Measurements from ENCODE around the gene DNAAF5.
"Not testable (repeated sequence)": the region's sequence is repeated elsewhere in the genome, so short reads cannot be mapped to it uniquely, and the experiment has no call there.

DNAAF5 gene

DNA sequence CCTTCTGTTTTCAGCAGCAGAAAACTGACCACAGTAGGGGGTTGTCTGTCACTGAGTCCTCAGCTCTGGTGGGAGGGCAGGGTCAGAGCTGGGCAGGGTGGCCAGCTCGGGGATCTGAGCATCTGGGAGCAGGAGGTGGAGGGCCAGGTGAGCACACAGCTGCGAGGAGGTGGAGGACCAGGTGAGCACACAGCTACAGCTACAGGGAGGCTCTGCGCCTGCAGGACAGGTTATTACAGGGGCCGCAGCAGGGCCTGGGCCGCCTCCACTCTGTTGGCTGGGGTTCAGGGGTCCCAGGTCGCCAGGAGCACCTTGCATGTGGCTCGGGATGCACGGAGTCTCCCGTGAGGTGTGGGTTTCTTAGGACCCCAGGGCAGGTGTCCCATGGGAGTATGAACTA is 53.0 kb downstream of the DNAAF5 start:
- in situ Hi-C loops (cut with MboI; ENCODE audit: low sequenced_read_pairs): loop anchor here (10.0 kb wide), 1 partner anchor 465 kb away; no protein-coding TSS in a partner anchor

DNA sequence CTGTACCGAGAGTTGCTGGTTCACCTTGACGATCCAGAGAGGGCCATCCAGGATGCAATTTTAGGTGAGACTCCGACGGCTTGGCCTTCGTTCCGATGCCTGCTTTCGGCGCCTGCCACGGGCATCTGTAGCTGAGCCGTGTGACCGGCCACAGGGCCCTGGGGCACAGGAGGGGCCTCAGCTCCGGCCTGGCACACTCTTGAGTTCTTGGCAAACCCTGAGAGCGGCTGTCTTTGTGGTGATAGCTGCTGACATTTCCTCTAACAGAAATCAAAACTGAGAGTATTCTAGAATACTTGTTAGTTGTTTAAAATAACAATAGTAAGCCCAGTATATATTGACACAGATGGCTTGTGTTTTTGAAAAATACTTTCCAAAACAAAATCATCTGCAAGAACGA is 53.6 kb downstream of the DNAAF5 start:
- in situ Hi-C loops (cut with MboI; ENCODE audit: low sequenced_read_pairs): loop anchor here (10.0 kb wide), 1 partner anchor 85 kb away; no protein-coding TSS in a partner anchor

DNA sequence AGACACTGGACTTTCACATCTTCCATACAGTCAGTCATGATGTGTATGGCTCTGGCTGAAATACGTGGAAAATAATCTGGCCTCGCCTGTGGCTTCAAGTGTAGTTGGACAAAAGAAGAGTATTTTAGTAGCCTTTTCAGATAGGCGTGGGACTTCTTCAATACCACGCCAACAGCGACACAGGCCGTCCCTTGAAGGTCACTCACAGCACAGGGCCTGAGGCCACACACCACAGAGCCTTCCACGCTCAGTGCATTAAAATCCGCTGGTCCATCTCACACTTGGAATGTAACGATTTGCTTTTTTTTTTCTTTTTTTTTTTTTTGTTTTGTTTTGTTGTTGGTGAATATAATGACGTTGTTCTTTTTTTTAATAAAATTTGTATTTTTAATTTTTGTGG is 54.0 kb downstream of the DNAAF5 start:
- in situ Hi-C loops (cut with MboI; ENCODE audit: low sequenced_read_pairs): loop anchor here (10.0 kb wide), 1 partner anchor 84 kb away; no protein-coding TSS in a partner anchor

DNA sequence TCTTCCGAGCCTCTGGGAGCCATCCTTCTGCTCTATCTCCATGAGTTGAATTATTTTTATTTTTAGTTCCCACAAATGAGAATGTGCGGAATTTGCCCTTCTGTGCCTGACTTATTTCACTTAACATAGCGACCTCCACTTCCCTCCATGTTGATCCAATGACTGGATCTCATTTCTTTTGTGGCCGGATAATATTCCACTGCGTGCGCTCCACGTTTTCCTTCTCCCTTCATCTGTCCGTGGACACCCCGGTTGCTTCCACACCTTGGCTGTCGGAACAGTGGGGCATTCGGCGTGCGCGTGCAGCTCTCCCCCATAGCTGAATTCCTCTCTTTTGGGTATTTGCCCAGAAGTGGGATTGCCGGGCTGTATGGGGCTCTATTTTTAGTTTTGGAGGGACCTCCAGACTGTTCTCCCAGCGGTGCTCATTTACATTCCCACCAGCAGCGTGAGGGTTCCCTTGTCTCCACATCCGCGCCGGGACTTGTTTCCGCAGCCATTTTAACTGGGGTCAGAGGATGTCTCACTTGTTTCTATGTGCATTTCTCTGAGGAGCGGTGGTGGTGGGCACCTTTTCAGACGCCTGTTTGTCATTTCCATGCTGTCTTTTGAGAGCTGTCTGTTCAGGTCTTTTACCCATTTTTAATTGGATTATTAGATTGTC is 54.8 kb downstream of the DNAAF5 start:
- in situ Hi-C loops (cut with MboI; ENCODE audit: low sequenced_read_pairs): loop anchor here (10.0 kb wide), 1 partner anchor 83 kb away; no protein-coding TSS in a partner anchor

DNA sequence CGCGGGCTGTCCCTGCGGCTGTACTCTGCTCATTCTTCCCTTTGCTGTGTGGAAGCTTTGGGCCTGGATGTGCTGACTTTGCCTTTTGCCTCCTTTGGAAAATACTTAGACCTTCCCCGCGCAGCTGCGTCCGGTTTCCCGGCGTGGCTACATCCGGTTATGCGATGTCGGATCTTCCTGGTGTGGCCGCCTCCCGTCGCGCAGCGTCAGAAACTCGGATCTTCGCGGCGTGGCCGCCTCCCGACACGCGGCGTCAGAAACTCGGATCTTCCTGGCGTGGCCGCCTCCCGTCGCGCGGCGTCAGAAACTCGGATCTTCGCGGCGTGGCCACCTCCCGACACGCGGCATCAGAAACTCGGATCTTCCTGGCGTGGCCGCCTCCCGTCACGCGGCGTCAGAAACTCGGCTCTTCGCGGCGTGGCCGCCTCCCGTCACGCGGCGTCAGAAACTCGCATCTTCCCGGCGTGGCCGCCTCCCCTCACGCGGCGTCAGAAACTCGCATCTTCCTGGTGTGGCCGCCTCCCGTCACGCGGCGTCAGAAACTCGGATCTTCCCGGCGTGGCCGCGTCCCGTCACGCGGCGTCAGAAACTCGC is 55.5 kb downstream of the DNAAF5 start:
- in situ Hi-C loops (cut with MboI; ENCODE audit: low sequenced_read_pairs): loop anchor here (10.0 kb wide), 1 partner anchor 83 kb away; no protein-coding TSS in a partner anchor

DNA sequence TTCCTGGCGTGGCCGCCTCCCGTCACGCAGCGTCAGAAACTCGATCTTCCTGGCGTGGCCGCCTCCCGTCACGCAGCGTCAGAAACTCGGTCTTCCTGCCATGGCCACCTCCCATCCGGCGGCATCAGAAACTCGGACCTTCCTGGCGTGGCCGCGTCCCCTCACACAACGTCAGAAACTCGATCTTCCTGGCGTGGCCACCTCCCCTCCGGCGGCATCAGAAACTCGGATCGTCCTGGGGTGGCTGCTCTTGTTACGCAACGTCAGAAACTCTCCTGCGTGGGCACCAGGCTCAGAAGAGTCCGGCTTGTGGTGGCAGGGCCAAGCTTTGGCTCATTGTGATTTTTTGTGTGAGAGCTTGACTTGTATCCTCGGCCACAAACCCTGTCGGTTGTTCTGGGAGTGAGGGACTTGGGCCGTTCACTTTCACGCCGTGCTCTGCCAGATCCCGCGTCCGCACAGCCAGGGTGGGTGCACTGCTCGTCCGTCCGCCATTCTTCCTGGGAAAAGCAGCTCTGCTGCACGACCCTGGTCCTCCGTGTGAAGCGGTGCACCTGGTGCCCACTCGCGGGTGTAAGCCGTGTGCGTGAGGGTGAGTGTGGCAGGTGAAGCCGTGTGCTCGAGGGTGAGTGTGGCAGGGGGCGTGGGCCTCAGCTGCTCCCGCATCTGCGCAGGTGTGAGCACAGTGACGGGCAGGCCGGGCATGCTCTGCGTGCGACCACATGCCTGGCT is 56.4 kb downstream of the DNAAF5 start:
- in situ Hi-C loops (cut with MboI; ENCODE audit: low sequenced_read_pairs): loop anchor here (10.0 kb wide), 1 partner anchor 82 kb away; no protein-coding TSS in a partner anchor

DNA sequence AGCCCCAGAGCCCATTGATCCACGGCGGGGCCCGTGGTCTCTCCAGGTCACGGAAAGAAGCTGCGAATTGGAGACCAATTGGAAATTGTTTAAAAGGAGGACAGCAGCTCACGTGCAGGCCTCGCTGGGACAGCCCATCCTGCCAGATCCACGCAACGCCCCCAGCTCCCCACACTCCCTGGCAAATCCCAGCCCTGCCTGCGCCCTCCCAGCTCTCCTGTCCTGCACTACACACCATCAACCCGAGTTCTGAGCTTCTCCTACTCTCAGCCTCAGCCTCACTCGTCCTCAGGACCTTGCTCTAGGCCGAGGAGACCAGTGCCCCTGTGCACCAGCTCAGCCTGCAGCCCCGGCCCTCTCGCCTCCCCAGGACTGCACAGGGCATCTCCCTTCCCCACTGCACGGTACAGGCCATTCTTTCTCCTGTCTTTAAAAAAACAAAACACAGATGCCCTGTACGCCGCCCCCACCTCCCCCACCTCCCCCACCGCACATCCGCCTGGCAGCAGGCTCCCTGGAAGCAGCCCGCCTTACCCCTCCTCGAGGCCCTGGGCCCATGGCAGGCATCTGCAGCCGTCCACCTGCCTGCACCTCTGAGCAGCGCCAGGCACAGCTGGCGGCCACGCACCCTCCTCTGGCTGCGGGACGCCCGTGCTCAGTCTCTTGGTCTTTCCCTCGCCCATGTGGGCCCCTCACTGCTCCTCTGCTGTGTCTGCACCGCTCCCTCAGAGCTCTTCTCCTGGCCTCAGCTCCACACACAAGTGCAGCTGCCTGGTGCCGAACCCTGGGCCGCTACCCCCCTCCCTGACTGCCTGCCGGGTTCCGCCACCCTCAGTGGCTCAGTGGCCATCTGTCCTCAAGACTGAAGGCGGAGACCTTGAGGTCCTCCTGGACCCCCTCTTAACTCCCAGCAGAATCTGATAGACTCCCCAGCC is 57.3 kb downstream of the DNAAF5 start:
- in situ Hi-C loops (cut with MboI; ENCODE audit: low sequenced_read_pairs): loop anchor here (10.0 kb wide), 1 partner anchor 81 kb away; no protein-coding TSS in a partner anchor

DNA sequence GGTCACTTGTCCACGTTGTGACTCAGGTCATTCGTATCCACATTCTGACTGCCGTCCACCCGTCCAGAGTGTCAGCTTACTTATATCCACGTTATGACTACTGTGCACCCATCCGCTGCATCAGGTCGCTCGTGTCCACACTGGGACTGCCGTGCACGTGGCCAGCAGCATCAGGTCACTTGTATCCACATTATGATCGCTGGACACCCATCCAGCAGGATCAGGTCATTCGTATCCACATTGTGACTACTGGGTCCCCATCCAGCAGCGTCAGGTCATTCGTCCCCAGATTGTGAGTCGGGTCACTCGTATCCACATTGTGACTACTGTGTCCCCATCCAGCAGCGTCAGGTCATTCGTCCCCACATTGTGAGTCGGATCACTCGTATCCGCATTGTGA is 58.5 kb downstream of the DNAAF5 start:
- in situ Hi-C loops (cut with MboI; ENCODE audit: low sequenced_read_pairs): loop anchor here (10.0 kb wide), 1 partner anchor 80 kb away; no protein-coding TSS in a partner anchor

DNA sequence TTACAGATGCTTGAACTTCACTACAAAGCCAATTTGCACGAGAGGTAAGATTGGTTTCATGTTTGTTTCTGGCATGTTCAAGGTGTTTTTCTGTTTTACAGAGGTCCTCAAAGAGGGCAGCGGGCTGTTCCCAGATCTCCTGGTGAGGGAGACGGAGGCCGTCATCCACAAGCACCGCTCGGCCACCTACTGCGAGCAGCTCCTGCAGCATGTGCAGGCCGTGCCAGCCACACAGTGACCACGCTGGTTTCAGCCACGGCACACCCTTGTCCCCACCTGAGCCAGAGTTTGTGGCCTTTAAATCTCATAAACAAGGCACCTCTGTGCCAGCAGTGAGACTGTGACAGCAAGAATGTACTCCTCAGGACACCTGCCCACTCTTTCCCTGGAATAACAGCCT is 58.9 kb downstream of the DNAAF5 start:
- in situ Hi-C loops (cut with MboI; ENCODE audit: low sequenced_read_pairs): loop anchor here (10.0 kb wide), 1 partner anchor 79 kb away; no protein-coding TSS in a partner anchor

DNA sequence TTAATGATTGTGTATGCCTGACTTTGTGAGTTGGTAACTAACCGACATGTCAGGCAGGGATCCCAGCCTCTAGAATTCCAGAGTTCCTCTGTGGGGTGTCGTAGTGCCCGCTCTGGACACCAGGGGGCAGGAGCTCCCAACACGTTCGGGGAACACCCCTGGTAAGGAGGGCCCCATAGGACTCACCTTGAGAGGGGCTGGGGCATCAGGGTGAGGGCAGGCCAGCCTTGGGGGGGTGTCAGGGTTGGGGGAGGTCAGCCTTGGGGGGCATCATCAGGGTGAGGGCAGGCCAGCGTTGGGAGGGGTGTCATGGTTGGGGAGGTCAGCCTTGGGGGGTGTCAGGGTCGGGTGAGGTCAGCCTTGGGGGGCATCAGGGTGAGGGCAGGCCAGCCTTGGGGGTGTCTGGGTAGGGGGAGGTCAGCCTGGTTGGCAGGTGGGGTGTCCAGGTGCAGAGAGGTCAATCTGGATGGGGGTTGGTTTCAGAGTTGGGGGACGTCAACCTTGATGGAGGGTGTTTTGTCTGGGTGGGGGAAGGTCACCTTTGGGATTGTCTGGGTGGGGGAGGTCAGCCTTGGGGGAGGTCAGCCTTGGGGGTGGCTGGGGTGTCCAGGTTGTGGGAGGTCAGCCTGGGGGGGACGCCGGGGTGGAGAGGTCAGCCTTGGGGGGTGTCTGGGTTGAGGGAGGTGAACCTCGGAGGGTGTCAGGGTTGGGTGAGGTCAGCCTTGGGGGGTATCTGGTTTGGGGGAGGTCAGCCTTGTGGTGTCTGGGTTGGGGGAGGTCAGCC is 60.2 kb downstream of the DNAAF5 start:
- in situ Hi-C loops (cut with MboI; ENCODE audit: low sequenced_read_pairs): loop anchor here (10.0 kb wide), 1 partner anchor 78 kb away; no protein-coding TSS in a partner anchor

DNA sequence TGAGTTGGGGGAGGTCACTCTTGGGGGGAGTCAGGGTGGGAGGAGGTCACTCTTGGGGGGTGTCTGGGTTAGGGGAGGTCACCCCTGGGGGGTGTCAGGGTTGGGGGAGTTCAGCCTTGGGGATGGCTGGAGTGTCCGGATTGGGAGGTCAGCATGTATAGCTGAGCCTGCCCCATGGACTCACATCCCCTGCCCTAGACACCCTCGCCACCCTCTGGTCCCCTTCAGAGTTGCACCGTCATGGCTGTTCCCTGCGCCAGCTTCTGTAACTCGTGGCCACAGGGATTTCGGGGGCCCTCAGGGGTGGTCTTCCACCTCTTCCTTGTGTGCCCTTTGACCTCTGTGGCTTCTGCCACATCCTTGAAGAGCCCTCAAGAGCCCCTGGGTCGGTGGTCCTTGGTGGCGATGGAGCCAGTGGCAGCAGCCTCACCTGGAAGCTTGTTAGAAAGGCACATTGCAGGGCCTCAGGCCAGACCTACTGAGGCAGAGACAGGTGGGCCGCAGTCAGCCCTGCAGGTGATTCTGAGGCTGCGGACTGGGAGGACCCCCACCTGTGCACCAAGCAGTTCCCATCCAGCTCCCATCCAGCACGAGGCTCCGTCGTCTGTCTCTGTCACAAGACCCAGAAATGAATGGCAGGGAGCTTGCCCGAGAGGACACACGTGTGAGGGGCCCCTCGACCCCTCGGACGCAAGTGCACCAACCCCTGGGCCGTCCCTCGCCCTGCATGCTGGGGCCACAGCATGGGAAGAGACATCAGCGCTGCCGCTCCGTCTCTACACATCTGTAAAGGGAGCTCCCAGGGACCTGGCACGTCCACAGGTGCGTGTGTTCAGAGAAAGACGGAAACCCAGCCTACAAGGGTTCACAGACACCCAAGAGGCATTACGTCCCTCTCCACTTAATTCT is 61.1 kb downstream of the DNAAF5 start:
- in situ Hi-C loops (cut with MboI; ENCODE audit: low sequenced_read_pairs): loop anchor here (10.0 kb wide), 1 partner anchor 77 kb away; no protein-coding TSS in a partner anchor

DNA sequence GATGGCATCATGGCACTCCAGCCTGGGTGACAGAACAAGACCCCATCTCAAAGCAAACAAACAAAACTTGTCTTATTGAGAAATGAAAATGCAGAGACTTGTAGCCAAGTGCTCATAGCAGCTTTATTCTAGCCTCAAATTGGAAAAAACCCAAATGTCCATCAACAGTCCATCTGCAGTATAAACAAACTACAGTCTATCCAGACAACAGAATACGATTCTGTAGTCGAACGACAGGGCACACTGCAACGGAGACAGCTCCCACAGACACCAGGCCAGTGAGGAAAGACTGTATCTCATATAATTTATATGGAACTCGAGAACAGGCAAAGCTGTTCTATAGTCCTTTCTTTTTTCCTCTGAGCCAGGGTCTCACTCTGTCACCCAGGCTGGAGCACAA is 65.0 kb downstream of the DNAAF5 start:
- in situ Hi-C loops (cut with MboI; ENCODE audit: low sequenced_read_pairs): no loop called here

DNA sequence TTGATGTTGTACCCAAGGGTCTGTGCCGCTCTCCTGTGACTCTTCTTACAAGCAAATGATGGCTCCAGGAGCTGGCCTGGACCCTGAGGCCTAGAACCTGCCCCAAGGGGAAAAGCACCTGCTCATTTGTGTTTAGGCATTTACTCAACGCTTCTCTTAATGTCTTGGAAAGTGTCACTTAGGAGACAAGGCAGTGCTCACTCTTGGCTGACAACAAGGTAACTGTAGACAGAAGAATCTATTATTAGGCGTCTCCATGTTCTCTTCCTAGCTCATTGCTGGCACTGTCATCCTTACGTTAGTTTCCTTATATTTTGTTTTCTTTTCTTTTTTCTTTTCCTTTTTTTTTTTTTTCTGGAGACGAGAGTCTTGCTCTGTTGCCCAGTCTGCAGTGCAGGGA is 67.7 kb downstream of the DNAAF5 start:
- in situ Hi-C loops (cut with MboI; ENCODE audit: low sequenced_read_pairs): no loop called here

DNA sequence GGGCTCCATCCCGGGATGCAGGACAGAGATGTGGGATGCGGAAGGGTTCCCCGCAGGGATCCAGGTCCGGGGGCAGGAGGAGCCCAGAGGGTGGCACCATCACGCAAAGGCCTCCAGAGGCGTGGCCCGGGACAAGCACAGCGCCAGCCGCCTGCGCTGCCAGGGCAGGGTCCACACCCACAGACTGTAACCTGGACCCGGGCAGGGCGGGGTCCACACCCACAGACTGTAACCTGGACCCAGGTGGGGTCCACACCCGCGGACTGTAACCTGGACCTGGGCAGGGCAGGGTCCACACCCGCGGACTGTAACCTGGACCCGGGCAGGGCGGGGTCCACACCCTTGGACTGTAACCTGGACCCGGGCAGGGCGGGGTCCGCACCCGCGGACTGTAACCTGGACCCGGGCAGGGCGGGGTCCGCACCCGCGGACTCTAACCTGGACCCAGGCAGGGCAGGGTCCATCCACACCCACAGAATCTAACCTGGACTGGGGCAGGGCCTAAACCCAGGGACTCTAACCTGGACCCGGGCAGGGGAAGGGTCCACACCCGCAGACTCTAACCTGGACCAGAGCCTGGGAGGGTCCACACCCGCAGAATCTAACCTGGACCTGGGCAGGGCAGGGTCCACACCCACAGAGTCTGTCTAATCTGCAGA is 68.3 kb downstream of the DNAAF5 start:
- in situ Hi-C loops (cut with MboI; ENCODE audit: low sequenced_read_pairs): no loop called here

DNA sequence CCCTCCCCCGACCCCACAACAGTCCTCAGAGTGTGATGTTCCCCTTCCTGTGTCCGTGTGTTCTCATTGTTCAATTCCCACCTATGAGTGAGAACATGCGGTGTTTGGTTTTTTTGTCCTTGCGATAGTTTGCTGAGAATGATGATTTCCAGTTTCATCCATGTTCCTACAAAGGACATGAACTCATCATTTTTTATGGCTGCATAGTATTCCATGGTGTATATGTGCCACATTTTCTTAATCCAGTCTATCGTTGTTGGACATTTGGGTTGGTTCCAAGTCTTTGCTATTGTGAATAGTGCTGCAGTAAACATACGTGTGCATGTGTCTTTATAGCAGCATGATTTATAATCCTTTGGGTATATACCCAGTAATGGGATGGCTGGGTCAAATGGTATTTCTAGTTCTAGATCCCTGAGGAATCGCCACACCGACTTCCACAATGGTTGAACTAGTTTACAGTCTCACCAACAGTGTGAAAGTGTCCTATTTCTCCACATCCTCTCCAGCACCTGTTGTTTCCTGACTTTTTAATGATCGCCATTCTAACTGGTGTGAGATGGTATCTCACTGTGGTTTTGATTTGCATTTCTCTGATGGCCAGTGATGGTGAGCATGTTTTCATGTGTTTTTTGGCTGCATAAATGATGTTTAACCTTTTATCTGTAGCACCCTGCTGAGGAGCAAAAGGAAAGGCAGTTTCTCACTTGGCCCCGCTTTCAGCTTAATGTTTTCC is 70.1 kb downstream of the DNAAF5 start:
- in situ Hi-C loops (cut with MboI; ENCODE audit: low sequenced_read_pairs): not testable (repeated sequence)

DNA sequence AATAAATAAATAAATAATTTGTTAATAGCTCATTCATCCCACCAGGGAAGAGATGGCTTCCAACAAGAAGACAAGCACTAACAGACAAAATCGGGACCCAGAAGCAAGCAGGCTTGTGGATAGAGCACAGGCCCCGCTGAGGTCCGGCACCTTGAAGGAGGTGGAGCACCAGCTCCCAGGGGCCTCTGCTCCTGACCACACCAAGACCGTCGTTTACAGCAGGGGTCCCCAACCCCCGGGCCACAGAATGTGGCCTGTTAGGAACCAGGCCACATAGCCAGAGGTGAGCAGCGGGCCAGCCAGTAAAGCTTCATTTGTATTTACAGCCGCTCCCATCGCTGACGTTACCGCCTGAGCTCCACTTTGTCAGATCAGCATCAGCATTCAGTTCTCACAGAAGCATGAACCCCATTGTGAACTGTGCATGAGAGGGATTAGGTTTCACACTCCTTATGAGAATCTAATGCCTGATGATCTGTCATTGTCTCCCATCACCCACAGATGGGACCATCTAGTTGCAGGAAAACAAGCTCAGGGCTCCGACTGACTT is 72.5 kb downstream of the DNAAF5 start:
- in situ Hi-C loops (cut with MboI; ENCODE audit: low sequenced_read_pairs): no loop called here

DNA sequence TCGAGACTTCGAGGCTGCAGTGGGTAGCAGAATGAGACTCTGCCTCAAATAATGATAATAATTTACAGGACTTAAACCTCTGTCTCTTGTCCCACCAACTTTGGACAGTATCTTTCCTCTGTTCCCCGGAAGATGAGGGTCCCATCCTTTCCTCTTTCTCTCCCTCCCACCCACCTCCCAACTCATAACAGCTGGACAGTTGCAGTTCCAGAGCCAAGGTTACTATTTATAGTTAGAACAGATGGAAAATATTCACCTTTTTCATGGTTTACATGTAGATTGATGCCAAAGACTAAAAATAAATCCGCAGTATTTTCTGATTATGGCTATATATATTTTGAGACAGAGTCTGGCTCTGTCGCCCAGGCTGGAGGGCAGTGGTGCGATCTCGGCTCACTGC is 74.2 kb downstream of the DNAAF5 start:
- in situ Hi-C loops (cut with MboI; ENCODE audit: low sequenced_read_pairs): no loop called here

Measured in HL-60/S4 treated with phorbol 12-myristate 13-acetate at 8.2 ng/mL for 4 days and 3 days (cell line).